ENCODE results near the gene ERVV-1.

DNA sequence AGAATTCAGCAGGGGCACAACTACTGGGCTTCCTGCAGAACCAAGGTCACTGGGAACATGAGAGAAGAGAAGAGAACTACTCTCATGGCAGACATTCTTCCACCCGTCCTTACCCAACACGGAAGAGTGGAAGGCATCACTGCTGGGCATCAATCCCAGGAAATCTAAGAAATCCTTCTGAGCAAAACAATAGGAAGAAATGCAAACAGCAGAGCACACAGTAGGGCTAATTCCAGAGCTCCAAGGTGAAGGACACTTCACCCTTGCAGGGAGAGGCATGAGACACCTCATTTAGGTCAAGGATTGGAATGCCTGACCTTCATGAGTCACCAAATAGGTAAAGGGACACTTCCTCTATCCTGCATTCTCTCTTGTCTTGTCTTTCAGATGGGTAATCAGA, 33.7 kb downstream of the ERVV-1 start:
- TF ChIP-seq CTCF (IDR thresholded peaks at IDR 0.05) (no peak), POLR2A (IDR thresholded peaks at IDR 0.05) (no peak)

Data from adrenal gland (tissue), 5 donors.